ENCODE data around the gene TEP1.

- TF ChIP-seq KDM1A (IDR thresholded peaks at IDR 0.05; ENCODE audit: borderline replicate concordance, low read length) = no peak
- TF ChIP-seq CHD2 (IDR thresholded peaks at IDR 0.05; ENCODE audit: low read length) = peak; percentile 73
- TF ChIP-seq E2F6 (IDR thresholded peaks at IDR 0.05) = peak; percentile 67
- TF ChIP-seq EZH2 (IDR thresholded peaks at IDR 0.05; ENCODE audit: low read depth, low read length, severe bottlenecking) = no peak
- no peak; a peak in 1 of 4 replicates for TF ChIP-seq CTCF (IDR thresholded peaks at IDR 0.05; ENCODE audit: control extremely low read depth in 1 of 3, insufficient read depth in 1 of 3, low read depth in 1 of 3, low read length in 3 of 3)
- peak; percentile 78; the same call in 1 of the 2 replicates for TF ChIP-seq YY1 (IDR thresholded peaks at IDR 0.05; ENCODE audit: low read depth, low read length)
- TF ChIP-seq POLR2AphosphoS5 (IDR thresholded peaks at IDR 0.05; ENCODE audit: low read depth, low read length) = peak; percentile 97
- TF ChIP-seq MAX (IDR thresholded peaks at IDR 0.05) = peak; percentile 98
- TF ChIP-seq NRF1 (IDR thresholded peaks at IDR 0.05; ENCODE audit: low read depth, low read length) = no peak; the same call in 1 of the 2 replicates
- peak; percentile 80 to 81; a peak in 3 of 4 replicates for TF ChIP-seq SIN3A (conservative IDR thresholded peaks at IDR 0.05 in 1 of 2, IDR thresholded peaks at IDR 0.05 in 1 of 2; ENCODE audit: low read depth in 1 of 2, low read length in 2 of 2)
- no peak for TF ChIP-seq TCF12 (IDR thresholded peaks at IDR 0.05; ENCODE audit: low read depth, low read length)
- peak; percentile 5 to 13; a peak in 2 of 4 replicates for TF ChIP-seq RAD21 (IDR thresholded peaks at IDR 0.05 in 1 of 2, conservative IDR thresholded peaks at IDR 0.05 in 1 of 2; ENCODE audit: low read depth in 2 of 2, low read length in 2 of 2)
- TF ChIP-seq SIRT6 (IDR thresholded peaks at IDR 0.05; ENCODE audit: low read length) = no peak
- TF ChIP-seq CEBPB (IDR thresholded peaks at IDR 0.05; ENCODE audit: low read depth, low read length) = no peak
Measured at GRCh38 chr14:20454516-20455354, 41.4 kb upstream of the TEP1 start, which contains the start of the genes APEX1 and OSGEP.
